ENCODE results near the gene LELP1. TPM values are rescaled to one million over a fixed set of nuclear protein-coding genes. Genes with fewer than 3 reads are reported as not detected.
A peak's percentile ranks its signal among the peaks of the same experiment; 100 is the strongest.

LELP1 gene
- total and polyA plus RNA-seq, 12 donors: not detected

DNA sequence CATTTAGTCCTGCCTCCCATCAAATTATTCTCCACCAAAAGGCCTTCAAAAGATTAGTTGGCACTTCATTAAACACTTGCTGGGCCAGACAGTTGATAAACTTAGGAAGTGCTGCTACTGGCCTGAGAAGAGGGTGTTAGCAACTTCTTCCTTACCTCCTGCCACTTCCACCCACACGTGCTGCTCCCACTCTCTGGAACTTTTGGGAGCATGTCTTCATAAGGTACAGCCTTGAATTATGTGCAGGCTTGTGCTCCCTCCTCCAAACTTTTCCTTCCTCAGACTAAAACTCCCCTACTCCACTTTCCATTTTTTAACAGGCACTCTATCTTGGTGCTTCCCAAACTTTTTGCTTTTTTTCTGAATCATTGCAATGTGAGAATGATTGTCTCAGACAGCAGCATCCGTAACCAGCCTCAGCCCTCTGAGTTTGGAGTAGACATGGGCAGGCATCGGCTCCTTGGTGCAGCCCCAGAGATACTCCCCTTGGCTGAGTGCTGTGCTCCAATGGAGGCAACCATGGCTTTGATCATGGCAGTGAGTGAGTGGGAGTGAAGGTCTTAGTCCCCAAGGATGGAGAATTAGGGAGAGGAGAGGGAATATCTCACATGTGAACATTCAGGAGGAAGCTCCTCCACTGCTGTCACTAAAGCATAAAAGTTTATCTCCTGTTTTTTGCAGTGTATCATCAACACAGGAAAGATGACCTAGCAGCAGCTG, 8.7 kb upstream of the LELP1 start:
- Histone ChIP-seq H3K36me3 (replicated peaks in 1 of 2) (no peaks in the 10 kb centered on the region), H3K4me3 (no peak overlapping the region), H3K27ac (no peak overlapping the region), H3K9me3 (replicated peaks in 1 of 3) (no peaks in the 10 kb centered on the region), H3K4me1 (replicated peaks in 1 of 2) (no peaks in the 10 kb centered on the region), H3K27me3 (no peaks in the 10 kb centered on the region)
- no peak for TF ChIP-seq POLR2A (IDR thresholded peaks at IDR 0.05)
- TF ChIP-seq, protein P1, sequence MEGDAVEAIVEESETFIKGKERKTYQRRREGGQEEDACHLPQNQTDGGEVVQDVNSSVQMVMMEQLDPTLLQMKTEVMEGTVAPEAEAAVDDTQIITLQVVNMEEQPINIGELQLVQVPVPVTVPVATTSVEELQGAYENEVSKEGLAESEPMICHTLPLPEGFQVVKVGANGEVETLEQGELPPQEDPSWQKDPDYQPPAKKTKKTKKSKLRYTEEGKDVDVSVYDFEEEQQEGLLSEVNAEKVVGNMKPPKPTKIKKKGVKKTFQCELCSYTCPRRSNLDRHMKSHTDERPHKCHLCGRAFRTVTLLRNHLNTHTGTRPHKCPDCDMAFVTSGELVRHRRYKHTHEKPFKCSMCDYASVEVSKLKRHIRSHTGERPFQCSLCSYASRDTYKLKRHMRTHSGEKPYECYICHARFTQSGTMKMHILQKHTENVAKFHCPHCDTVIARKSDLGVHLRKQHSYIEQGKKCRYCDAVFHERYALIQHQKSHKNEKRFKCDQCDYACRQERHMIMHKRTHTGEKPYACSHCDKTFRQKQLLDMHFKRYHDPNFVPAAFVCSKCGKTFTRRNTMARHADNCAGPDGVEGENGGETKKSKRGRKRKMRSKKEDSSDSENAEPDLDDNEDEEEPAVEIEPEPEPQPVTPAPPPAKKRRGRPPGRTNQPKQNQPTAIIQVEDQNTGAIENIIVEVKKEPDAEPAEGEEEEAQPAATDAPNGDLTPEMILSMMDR (IDR thresholded peaks at IDR 0.05): no peak
- WGBS, 4 donors: 67 to 68% (median 68%) methylated on average over 3 of the region's 3 CpGs
- intact Hi-C loops (cut with DNase I): no loop called here
- DNase-seq: no peak

- Histone ChIP-seq H3K9me3 (replicated peaks in 1 of 3) (no peaks in the 10 kb centered on the region), H3K36me3 (replicated peaks in 1 of 2) (no peaks in the 10 kb centered on the region)
- WGBS, 4 donors: 75 to 85% (median 80%) methylated on average over 4 of the region's 4 CpGs
Measured at GRCh38 chr1:153195216-153195615, 8.0 kb upstream of the LELP1 start.

DNA sequence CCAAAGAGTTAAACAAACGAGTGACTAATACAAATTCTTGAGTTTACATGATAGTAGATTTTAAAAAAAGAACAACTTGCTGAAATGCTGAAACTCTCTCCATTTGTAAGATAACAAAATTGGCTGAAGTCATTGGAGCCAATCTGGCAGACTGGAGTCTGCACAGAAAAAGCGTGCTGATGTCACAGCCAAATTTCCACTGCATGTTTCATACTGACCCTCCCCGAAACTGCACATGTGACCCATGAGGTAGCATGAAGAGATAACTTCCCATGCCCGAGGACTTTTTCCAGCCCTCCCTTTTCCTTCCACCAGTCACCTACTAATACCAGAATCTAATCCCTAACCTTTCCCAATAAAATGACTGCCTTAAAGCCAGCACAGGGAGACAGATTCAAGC, 1.2 kb upstream of the LELP1 start:
- Histone ChIP-seq H3K36me3 (replicated peaks in 1 of 2) (no peaks in the 10 kb centered on the region), H3K9me3 (replicated peaks in 1 of 3) (no peaks in the 10 kb centered on the region), H3K27me3 (no peaks in the 10 kb centered on the region), H3K4me3 (no peak overlapping the region), H3K4me1 (replicated peaks in 1 of 2) (no peaks in the 10 kb centered on the region), H3K27ac (no peak overlapping the region)
- 52 to 63% (median 61%) methylated on average over 4 of the region's 4 CpGs for WGBS, 4 donors
- TF ChIP-seq POLR2A (IDR thresholded peaks at IDR 0.05): no peak
- TF ChIP-seq, protein P1 (IDR thresholded peaks at IDR 0.05): no peak
- peak in 3 of 7 donors; percentile 10 to 31 (median 22) for DNase-seq
- intact Hi-C loops (cut with DNase I): no loop called here

More at GRCh38 chr1:153195216-153195615, 8.0 kb upstream of the LELP1 start:
- Histone ChIP-seq H3K4me3 (no peak overlapping the region), H3K27ac (no peak overlapping the region), H3K4me1 (replicated peaks in 1 of 2) (no peaks in the 10 kb centered on the region), H3K27me3 (no peaks in the 10 kb centered on the region)
- no peak for TF ChIP-seq POLR2A (IDR thresholded peaks at IDR 0.05)
- TF ChIP-seq, protein P1 (IDR thresholded peaks at IDR 0.05): no peak
- intact Hi-C loops (cut with DNase I): no loop called here
- DNase-seq: no peak

- no peak overlapping the region for H3K4me3 ChIP-seq
- intact Hi-C loops (cut with DNase I): no loop called here
- 87 to 94% (median 91%) methylated on average over 9 of the region's 9 CpGs for WGBS, 4 donors
Measured at GRCh38 chr1:153206631-153207030, 3.4 kb downstream of the LELP1 start.

More at GRCh38 chr1:153206631-153207030, 3.4 kb downstream of the LELP1 start:
- Histone ChIP-seq H3K4me1 (replicated peaks in 1 of 2) (no peaks in the 10 kb centered on the region), H3K36me3 (replicated peaks in 1 of 2) (no peaks in the 10 kb centered on the region), H3K27me3 (no peaks in the 10 kb centered on the region), H3K9me3 (replicated peaks in 1 of 3) (no peaks in the 10 kb centered on the region), H3K27ac (no peak overlapping the region)
- no peak for TF ChIP-seq POLR2A (IDR thresholded peaks at IDR 0.05)
- TF ChIP-seq, protein P1 (IDR thresholded peaks at IDR 0.05): no peak
- no peak for DNase-seq
